ENCODE measurements around the gene DMD.

DNA sequence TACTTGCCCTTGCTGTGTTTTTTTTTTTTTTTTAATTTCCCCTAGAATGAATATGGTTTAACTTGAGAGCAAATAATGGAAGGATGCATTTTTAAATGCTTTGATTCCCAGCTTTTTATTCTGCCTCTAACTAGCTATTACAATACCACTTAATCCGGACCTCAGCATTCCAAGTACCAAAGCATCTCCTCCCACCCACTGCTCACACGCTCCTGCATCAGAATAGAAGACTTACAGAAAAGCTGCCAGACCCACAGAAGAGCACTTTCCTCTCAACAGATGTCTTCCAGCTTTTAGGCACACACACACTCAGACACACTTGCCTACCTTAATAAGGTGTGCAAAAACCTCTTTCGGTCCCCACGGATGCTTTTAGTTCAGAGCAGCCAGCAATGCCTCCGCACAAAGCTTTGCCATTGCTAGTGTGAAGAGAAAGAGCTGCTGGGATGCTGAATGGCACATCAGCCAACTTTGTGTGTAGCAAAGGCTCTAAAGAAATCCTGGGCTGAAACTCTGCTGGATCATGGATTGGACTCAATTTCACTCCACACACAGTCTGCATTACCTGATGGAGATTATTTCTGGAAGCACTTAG, 1056.2 kb downstream of the DMD start:
- no peak for TF ChIP-seq POLR2A (IDR thresholded peaks at IDR 0.05)
- no peak for TF ChIP-seq EP300 (IDR thresholded peaks at IDR 0.05)
- TF ChIP-seq, protein P1, sequence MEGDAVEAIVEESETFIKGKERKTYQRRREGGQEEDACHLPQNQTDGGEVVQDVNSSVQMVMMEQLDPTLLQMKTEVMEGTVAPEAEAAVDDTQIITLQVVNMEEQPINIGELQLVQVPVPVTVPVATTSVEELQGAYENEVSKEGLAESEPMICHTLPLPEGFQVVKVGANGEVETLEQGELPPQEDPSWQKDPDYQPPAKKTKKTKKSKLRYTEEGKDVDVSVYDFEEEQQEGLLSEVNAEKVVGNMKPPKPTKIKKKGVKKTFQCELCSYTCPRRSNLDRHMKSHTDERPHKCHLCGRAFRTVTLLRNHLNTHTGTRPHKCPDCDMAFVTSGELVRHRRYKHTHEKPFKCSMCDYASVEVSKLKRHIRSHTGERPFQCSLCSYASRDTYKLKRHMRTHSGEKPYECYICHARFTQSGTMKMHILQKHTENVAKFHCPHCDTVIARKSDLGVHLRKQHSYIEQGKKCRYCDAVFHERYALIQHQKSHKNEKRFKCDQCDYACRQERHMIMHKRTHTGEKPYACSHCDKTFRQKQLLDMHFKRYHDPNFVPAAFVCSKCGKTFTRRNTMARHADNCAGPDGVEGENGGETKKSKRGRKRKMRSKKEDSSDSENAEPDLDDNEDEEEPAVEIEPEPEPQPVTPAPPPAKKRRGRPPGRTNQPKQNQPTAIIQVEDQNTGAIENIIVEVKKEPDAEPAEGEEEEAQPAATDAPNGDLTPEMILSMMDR (IDR thresholded peaks at IDR 0.05), result no peak

Measured in sigmoid colon (tissue), 4 donors.